Measurements from ENCODE around the gene PFDN6.
"Not testable (repeated sequence)": the region's sequence is repeated elsewhere in the genome, so short reads cannot be mapped to it uniquely, and the experiment has no call there.

PFDN6 gene

DNA sequence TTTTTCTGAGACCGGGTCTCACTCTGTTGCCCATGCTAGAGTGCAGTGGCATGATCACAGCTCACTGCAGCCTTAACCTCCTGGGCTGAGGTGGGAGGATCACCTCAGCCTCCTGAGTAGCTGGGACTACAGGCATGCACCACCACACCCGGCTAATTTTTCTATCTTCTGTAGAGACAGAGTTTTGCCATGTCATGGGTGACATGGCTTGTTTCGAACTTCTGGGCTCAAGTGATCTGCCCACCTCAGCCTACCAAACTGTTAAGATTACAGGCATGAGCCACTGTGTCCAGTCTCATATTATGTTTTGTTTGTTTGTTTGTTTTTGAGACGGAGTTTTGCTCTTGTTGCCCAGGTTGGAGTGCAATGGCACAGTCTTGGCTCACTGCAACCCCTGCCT is 4.2 kb upstream of the PFDN6 start:
- H3K27me3 ChIP-seq (ENCODE audit: control insufficient read depth, insufficient read depth, low read length); H3K9ac ChIP-seq (ENCODE audit: low read length); H3K4me1 ChIP-seq (ENCODE audit: control insufficient read depth, insufficient read depth, low read length); H3K4me3 ChIP-seq (ENCODE audit: low read depth, low read length); H3K27ac ChIP-seq (ENCODE audit: low read depth, low read length); H3K9me3 ChIP-seq (ENCODE audit: control insufficient read depth, insufficient read depth, low read depth, low read length): not testable (repeated sequence)
- peaks cover 59% of the 10 kb centered on the region for H3K36me3 ChIP-seq (ENCODE audit: control insufficient read depth, insufficient read depth, low read length)

GRCh38 chr6:33286946-33287914 is 2.2 kb upstream of the PFDN6 start:
- no peak overlapping the region for H3K9ac ChIP-seq (ENCODE audit: low read length)
- peaks cover 11% of the 10 kb centered on the region for H3K4me1 ChIP-seq (ENCODE audit: control insufficient read depth, insufficient read depth, low read length)
- peaks cover 56% of the 10 kb centered on the region for H3K36me3 ChIP-seq (ENCODE audit: control insufficient read depth, insufficient read depth, low read length)
- H3K27me3 ChIP-seq (ENCODE audit: control insufficient read depth, insufficient read depth, low read length), result no peaks in the 10 kb centered on the region
- H3K9me3 ChIP-seq (ENCODE audit: control insufficient read depth, insufficient read depth, low read depth, low read length), result no peaks in the 10 kb centered on the region
- H3K27ac ChIP-seq (ENCODE audit: low read depth, low read length), result no peak overlapping the region
- no peak overlapping the region for H3K4me3 ChIP-seq (ENCODE audit: low read depth, low read length)

DNA sequence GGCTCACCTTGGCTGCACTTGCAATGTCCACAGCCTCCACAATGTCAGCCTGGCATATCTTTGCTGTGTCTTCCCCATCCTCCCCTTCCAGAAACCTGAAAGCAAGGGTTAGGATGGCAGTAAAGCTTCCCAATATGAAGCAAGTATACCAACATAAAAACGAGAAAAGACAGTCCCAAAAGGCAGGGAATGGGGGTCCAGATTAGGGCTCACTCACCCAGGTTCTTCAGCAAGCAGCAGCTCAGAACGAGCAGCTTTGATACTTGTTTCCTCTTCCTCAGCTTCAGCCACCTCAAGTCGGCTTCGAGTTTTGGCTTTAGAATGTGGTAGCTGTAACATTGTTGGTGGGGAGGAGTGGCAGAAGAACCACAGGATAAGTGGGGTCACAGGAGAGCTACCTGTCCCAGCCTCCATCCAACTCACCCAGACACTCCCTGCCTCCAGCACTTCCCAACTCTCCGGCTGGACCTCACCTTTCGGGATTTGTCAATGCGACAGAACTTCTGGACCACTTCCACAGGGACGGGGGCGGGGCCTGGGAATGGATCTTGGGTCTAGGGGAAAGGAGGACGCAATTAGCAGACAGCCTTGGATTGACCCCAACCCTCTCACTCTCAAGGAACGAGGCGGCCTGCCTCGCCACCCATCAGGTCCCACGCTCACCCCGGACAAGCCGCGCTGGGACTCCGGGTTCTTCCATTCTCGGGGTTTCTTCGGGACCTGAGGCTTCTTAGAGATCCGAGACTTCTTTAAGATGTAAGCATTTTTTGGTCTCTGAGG is 1.1 kb upstream of the PFDN6 start:
- Histone ChIP-seq H3K9me3 (ENCODE audit: control insufficient read depth, insufficient read depth, low read depth, low read length) (no peaks in the 10 kb centered on the region), H3K27me3 (ENCODE audit: control insufficient read depth, insufficient read depth, low read length) (no peaks in the 10 kb centered on the region), H3K36me3 (ENCODE audit: control insufficient read depth, insufficient read depth, low read length) (peaks cover 60% of the 10 kb centered on the region), H3K27ac (ENCODE audit: low read depth, low read length) (no peak overlapping the region), H3K4me1 (ENCODE audit: control insufficient read depth, insufficient read depth, low read length) (peaks cover 11% of the 10 kb centered on the region), H3K4me3 (ENCODE audit: low read depth, low read length) (peak overlapping the region; percentile 91), H3K9ac (ENCODE audit: low read length) (peak overlapping the region; percentile 87)

DNA sequence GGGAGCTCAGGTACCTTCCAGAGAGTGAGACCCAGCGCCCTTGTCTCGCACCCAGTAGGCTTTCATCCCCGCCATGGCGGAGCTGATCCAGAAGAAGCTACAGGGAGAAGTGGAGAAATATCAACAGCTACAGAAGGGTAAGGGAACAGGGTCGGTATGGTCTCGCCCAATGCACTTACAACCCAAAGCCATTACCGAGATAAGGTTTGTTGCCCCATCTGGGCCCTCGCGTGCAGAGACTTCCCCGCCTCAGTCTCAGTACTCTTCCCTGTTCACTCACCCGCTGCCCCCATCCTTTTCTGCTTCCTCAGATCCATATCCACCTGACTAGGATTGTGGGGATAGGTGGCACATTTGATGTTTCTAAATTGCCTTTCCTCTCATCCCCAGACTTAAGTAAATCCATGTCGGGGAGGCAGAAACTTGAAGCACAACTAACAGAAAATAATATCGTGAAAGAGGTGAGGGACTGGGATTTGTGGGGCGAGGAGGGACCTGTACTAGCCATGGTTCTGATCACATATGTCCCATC is 449 bp downstream of the PFDN6 start:
- peak overlapping the region; percentile 87 for H3K9ac ChIP-seq (ENCODE audit: low read length)
- peak overlapping the region; percentile 91 for H3K4me3 ChIP-seq (ENCODE audit: low read depth, low read length)
- no peaks in the 10 kb centered on the region for H3K27me3 ChIP-seq (ENCODE audit: control insufficient read depth, insufficient read depth, low read length)
- H3K9me3 ChIP-seq (ENCODE audit: control insufficient read depth, insufficient read depth, low read depth, low read length), result no peaks in the 10 kb centered on the region
- H3K36me3 ChIP-seq (ENCODE audit: control insufficient read depth, insufficient read depth, low read length), result peaks cover 59% of the 10 kb centered on the region
- H3K4me1 ChIP-seq (ENCODE audit: control insufficient read depth, insufficient read depth, low read length), result peaks cover 11% of the 10 kb centered on the region
- H3K27ac ChIP-seq (ENCODE audit: low read depth, low read length), result peak overlapping the region; percentile 61; the same call in 1 of the 2 replicates

DNA sequence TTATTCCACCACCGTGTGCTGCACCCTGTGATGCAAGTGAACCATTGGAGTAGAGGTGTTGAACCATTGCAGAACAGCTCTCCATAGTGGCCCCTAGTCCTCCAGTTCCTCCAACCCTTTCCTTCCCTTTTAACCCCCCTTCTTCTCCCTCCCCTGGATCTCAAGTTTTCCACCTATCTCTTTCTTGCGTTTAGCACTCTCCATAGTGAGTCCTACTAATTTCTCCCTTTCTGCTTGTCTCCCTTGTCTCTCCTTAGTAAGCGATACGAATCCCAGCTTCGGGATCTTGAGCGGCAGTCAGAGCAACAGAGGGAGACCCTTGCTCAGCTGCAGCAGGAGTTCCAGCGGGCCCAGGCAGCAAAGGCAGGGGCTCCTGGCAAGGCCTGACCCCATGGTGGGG is 1.1 kb downstream of the PFDN6 start:
- no peak overlapping the region for H3K27ac ChIP-seq (ENCODE audit: low read depth, low read length)
- H3K4me3 ChIP-seq (ENCODE audit: low read depth, low read length), result peak overlapping the region; percentile 91
- no peaks in the 10 kb centered on the region for H3K9me3 ChIP-seq (ENCODE audit: control insufficient read depth, insufficient read depth, low read depth, low read length)
- peaks cover 62% of the 10 kb centered on the region for H3K36me3 ChIP-seq (ENCODE audit: control insufficient read depth, insufficient read depth, low read length)
- no peaks in the 10 kb centered on the region for H3K27me3 ChIP-seq (ENCODE audit: control insufficient read depth, insufficient read depth, low read length)
- H3K9ac ChIP-seq (ENCODE audit: low read length), result peak overlapping the region; percentile 87
- H3K4me1 ChIP-seq (ENCODE audit: control insufficient read depth, insufficient read depth, low read length), result peaks cover 11% of the 10 kb centered on the region

DNA sequence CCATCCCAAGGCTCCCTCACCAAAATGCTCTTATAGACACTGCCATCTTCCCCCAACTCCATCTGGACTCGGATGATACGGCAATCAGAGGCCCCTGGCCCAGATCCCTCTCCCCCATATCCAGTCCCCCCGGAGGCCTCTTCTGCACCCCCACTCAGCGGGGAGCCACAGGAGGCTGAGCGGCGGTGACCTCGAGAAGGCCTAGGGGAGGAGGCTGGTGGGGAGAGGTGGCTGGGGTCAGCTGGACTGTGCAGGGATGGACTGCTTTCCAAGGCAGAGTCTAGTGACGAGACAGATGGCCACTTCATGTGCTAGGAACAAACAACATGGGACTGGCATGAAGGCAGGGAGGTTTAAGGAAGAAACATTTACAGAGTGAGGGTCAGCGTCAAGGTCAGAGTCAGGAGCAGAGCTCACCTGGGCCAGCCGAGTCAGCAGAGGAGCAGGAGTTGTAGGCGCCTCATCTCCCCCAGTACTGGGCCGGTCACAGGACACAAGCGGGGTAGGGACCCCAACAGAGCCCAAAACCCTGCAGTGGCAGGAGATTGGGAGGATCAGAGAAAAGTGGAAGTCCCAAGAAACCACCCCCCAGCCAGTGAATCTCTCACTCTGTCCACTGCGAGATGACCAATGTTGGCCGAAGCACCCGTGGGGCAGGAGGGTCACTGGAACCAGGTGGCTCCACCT is 3.7 kb downstream of the PFDN6 start:
- Histone ChIP-seq H3K36me3 (ENCODE audit: control insufficient read depth, insufficient read depth, low read length) (peaks cover 51% of the 10 kb centered on the region), H3K4me3 (ENCODE audit: low read depth, low read length) (no peak overlapping the region), H3K9ac (ENCODE audit: low read length) (no peak overlapping the region)

GRCh38 chr6:33294086-33294823 is 4.9 kb downstream of the PFDN6 start:
- no peak overlapping the region for H3K27ac ChIP-seq (ENCODE audit: low read depth, low read length)
- peaks cover 11% of the 10 kb centered on the region for H3K4me1 ChIP-seq (ENCODE audit: control insufficient read depth, insufficient read depth, low read length)
- peaks cover 50% of the 10 kb centered on the region for H3K36me3 ChIP-seq (ENCODE audit: control insufficient read depth, insufficient read depth, low read length)
- no peak overlapping the region for H3K4me3 ChIP-seq (ENCODE audit: low read depth, low read length)
- no peaks in the 10 kb centered on the region for H3K9me3 ChIP-seq (ENCODE audit: control insufficient read depth, insufficient read depth, low read depth, low read length)
- H3K27me3 ChIP-seq (ENCODE audit: control insufficient read depth, insufficient read depth, low read length), result no peaks in the 10 kb centered on the region
- H3K9ac ChIP-seq (ENCODE audit: low read length), result no peak overlapping the region

More for the DNA sequence above, 3.7 kb downstream of the PFDN6 start:
- H3K27ac ChIP-seq (ENCODE audit: low read depth, low read length), result no peak overlapping the region
- peaks cover 14% of the 10 kb centered on the region for H3K4me1 ChIP-seq (ENCODE audit: control insufficient read depth, insufficient read depth, low read length)
- no peaks in the 10 kb centered on the region for H3K27me3 ChIP-seq (ENCODE audit: control insufficient read depth, insufficient read depth, low read length)
- no peaks in the 10 kb centered on the region for H3K9me3 ChIP-seq (ENCODE audit: control insufficient read depth, insufficient read depth, low read depth, low read length)

DNA sequence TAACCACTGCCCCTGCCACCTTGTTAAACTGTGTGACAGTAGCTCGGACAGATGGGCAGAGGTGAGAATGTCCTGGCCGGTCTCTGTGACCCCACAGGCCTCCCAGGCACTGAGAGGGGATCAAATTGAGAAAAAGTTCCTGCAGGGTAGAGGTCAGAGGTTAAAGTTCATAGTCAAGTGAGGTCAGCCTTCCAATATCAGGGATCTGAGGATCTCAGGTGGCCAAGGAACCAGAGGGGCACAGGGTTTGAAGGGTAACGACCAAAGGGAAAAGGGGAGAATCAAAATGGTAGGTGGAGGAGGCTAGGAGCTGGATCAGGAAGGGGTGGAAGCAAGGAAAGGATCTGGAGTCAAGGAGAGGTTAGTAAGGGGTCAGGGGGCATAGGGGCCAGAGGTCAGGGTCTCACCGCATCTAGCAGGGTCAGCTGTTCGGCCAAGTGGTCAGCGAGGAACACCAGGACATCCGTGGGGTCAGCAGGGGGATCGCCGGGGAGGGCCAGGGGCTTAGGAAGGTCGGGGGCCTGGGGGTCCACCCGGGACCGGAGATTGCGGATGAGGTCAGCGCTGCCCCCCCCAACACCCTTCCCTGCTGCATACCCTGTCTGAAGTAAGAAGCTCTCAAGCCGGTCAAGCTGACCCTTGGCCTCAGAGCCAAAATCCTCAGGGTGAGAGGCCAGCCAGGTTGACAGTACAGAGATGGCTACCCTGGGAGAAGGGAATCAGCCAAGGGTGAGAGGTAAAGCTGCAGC is 6.4 kb downstream of the PFDN6 start:
- H3K9ac ChIP-seq (ENCODE audit: low read length), result no peak overlapping the region
- no peak overlapping the region for H3K27ac ChIP-seq (ENCODE audit: low read depth, low read length)
- H3K27me3 ChIP-seq (ENCODE audit: control insufficient read depth, insufficient read depth, low read length), result no peaks in the 10 kb centered on the region
- H3K4me1 ChIP-seq (ENCODE audit: control insufficient read depth, insufficient read depth, low read length), result peaks cover 6% of the 10 kb centered on the region; the same call in 1 of the 2 replicates
- H3K9me3 ChIP-seq (ENCODE audit: control insufficient read depth, insufficient read depth, low read depth, low read length), result no peaks in the 10 kb centered on the region
- peaks cover 50% of the 10 kb centered on the region for H3K36me3 ChIP-seq (ENCODE audit: control insufficient read depth, insufficient read depth, low read length)
- no peak overlapping the region for H3K4me3 ChIP-seq (ENCODE audit: low read depth, low read length)

DNA sequence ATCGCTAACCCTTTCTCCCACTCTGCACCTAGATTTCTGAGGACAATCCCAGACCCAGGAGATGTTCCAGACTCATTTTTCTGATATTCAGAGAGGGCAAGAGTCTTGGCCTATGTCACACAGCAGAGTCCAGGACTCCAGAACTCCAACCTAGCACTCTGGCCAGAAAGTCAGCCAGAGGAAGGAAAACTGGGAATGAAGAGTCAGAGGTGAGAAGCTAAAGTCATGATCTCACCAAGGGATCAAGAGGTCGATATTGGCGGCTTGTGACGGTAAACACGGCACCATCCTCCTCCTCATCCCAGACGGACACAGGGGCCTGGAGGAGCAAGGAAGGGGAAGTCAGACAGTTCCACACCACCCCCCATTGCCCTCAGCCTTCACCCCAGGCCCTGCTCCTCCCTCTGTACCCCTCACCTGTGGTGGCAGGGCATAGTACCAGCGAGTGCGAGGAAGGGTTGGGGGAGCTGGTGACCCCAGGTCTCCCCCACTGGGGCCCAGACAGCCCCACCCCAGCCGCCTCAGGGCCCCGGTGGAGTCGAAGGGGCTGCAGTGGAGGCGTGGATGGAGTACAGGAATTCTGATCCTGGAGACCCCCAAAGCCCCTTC is 7.5 kb downstream of the PFDN6 start:
- no peaks in the 10 kb centered on the region for H3K9me3 ChIP-seq (ENCODE audit: control insufficient read depth, insufficient read depth, low read depth, low read length)
- no peaks in the 10 kb centered on the region for H3K27me3 ChIP-seq (ENCODE audit: control insufficient read depth, insufficient read depth, low read length)
- peak overlapping the region; percentile 97 for H3K4me3 ChIP-seq (ENCODE audit: low read depth, low read length)
- H3K36me3 ChIP-seq (ENCODE audit: control insufficient read depth, insufficient read depth, low read length), result peaks cover 39% of the 10 kb centered on the region
- H3K27ac ChIP-seq (ENCODE audit: low read depth, low read length), result no peak overlapping the region
- H3K4me1 ChIP-seq (ENCODE audit: control insufficient read depth, insufficient read depth, low read length), result peaks cover 6% of the 10 kb centered on the region; the same call in 1 of the 2 replicates
- H3K9ac ChIP-seq (ENCODE audit: low read length), result peak overlapping the region; percentile 68
